GM08714 (cell line): ENCODE data around the gene GFI1B.
"Not testable (repeated sequence)": the region's sequence is repeated elsewhere in the genome, so short reads cannot be mapped to it uniquely, and the experiment has no call there.

Source experiments
- H3K4me3 ChIP-seq: fragments of 200-500 bp; sonication (Bioruptor generic); 2 replicates; pipeline ENCODE4 v1.5.1; 2014; ENCODE audit warnings: mild to moderate bottlenecking, low read length, inconsistent platforms
- ZNF274 ChIP-seq: IDR thresholded peaks from 2 replicates; pipeline ENCODE4 v1.6.1; 2012; ENCODE audit warnings: mild to moderate bottlenecking, low read depth, low read length

The GFI1B gene

DNA sequence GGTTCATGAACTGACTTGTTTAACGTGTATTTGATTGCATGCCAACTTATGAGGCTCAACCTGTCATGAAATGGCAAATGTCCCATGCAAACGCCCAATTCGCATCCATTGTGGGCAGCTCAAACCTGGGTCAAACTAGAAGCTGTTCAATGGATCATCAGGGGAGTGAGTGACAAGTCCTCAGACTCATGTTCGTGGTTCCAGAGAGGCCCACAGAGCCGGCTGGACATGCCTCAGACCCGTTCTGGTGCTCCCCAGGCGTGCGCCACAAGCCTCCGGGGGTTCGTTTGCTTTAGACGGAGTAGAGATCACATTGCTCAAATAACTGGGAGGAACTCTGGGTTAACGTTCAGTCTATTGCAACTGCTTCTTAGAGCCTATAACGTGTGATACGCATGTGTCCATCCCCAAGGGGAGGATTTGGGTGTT is 15.0 kb downstream of the GFI1B start:
- H3K4me3 ChIP-seq: no peak overlapping the region
- TF ChIP-seq ZNF274: no peak

DNA sequence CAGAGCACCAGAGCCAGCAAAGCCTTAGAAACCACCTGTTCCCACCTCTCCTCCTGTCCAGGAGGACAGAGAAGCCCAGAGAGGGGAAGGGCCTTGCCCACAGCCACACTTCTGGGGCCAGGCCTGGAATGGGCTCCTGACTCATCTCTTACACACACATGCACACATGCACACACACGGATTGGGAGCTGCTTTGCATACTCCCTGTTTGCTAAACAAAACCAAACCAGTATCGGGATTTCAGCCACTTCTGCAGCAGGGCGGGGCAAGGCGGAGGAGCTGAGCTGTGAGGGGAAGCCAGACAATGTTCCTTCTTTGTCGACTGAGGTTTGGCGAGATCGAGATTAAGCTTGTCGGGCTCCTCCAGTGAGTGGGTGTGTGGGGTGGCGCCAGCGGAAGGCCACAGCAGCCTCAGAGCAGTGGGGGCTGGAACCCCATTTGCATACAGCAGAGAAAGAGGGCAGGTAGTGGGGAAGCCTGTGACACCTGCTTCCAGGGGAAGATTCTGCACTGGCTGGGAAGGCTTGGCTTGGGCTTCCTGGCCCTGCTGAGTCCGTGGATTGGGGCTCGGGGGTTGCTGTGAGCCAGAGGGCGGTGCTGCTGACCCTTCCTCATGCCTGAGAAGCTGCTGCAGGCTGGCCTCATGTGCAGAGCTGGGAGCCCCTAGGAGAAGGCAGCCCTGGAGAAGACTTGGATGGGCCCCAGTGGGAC is 16.1 kb downstream of the GFI1B start:
- H3K4me3 ChIP-seq: no peak overlapping the region; the same call in 1 of the 2 replicates
- TF ChIP-seq ZNF274: no peak

DNA sequence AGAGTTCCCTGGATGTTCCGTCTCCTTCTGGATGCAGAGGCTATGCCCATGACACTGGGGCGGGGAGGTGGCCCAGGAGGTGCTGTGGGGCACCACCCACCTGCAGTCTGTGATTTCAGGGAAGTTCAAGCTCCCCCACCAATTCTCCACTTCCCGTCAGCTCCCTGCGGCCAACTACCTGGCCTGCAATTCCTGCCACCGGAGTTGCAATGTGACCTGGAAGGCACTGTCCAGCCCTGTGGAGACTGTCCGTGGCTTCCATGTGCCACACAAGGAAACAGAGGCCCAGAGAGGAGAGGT is 16.6 kb downstream of the GFI1B start:
- TF ChIP-seq ZNF274: no peak
- H3K4me3 ChIP-seq: no peak overlapping the region

DNA sequence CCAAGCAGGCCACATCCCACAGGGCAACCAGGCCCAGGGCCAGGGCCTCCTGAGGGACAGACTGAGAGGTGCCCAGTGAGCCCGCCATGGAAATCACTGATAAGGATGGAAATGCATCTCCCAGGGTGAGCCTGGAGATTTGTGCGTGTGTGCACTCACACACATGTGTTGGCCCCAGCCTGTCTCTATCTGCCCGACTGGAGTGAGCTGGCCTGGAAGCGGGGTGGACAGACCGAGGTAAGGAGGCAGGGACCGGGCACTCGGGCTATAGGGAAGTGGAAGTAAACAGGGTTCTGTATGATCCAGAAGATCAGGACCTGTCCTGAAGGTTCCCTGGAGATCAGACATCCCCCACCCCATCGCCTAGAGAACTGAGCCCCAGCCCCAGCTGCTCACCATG is 17.4 kb downstream of the GFI1B start:
- H3K4me3 ChIP-seq: no peak overlapping the region
- TF ChIP-seq ZNF274: no peak

DNA sequence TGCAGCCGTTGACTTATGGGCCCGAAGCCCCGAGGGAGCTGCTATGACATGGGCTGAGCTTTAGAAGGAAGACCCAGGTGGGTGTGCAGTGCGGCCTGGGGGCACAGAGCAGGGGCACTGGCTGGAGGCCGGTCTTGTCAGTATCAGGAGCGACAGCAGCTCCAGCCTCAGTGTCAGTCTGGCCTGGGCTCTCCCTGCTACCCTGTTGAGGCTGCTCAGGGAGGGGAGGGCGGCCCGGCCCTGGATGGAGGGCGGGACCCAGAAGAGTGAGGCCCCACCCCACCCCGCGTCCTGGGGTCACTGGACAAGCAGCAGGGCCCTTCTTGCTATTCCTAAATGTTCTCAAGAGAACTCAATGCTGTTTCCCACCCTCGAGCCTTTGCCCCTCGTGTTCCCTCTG is 18.0 kb downstream of the GFI1B start:
- no peak for TF ChIP-seq ZNF274
- no peak overlapping the region for H3K4me3 ChIP-seq

DNA sequence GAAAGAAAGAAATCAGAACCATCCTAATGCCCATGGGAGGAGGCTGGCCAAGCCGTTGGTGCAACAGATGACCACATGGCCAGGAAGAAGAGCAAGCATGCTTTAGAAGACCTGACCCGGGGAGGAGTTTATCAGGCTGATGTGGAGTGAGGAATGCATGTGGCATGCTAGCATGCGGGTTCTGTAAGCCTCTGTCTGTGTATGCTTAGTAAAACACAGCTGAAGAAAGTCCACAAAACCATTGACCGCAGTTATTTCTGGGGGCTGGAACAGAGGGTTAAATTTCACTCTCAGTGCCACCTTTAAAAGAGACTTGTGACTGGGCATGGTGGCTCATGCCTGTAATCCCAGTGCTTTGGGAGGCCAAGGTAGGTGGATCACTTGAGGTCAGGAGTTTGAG is 19.1 kb downstream of the GFI1B start:
- H3K4me3 ChIP-seq: no peak overlapping the region
- TF ChIP-seq ZNF274: no peak

DNA sequence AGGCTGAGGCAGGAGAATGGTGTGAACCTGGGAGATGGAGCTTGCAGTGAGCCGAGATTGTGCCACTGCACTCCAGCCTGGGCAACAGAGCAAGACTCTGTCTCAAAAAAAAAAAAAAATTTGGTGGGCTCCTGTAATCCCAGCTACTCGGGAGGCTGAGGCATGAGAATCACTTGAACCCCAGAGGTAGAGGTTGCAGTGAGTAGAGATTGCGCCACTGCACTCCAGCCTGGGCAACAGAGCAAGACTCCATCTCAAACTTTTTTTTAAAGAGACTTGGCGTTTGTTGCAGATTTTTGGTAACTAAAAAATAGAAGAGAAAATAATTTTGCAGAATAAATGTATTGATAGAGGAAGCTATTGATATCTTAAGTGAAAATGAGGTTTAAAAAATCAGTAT is 19.7 kb downstream of the GFI1B start:
- not testable (repeated sequence) for H3K4me3 ChIP-seq

DNA sequence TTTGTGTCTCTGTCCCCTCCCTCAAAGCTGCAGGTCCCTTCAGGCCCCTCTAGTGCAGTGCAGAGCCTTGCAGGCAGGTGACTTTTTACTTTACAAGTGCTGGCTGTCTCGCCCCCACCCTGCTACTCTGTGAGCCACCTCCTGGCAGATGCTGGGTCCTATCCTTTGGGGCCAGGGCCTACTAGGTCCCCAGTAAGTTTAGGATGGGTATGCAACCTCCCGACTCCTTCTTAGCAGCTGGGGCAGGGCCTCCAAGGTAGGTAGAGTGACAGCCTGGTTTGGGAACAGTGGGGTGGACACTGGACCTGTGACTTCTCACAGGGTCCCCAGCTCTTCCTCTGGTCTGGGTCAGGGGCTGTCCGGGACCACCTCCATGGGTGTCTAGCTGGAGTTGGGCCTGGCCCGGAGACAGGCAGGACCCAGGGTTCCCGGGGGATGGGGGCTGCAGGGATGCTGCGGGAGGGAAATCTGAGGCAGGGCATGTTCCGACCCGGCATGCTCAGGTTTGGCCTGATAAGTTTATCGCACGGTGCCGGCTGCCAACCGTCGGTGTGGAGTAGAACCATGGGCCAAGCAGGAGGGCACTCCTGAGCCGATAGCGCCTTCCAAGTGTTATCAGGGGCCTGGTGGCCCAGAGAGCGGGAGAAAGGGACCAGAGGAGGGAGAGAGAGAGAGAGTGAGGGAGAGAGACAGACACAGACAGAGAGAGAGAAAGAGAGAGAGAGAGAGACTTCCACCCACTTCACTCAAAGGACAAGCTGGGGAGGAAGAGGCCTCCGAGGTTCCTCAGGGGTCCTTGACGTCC is 20.5 kb downstream of the GFI1B start:
- no peak for TF ChIP-seq ZNF274
- no peak overlapping the region for H3K4me3 ChIP-seq

DNA sequence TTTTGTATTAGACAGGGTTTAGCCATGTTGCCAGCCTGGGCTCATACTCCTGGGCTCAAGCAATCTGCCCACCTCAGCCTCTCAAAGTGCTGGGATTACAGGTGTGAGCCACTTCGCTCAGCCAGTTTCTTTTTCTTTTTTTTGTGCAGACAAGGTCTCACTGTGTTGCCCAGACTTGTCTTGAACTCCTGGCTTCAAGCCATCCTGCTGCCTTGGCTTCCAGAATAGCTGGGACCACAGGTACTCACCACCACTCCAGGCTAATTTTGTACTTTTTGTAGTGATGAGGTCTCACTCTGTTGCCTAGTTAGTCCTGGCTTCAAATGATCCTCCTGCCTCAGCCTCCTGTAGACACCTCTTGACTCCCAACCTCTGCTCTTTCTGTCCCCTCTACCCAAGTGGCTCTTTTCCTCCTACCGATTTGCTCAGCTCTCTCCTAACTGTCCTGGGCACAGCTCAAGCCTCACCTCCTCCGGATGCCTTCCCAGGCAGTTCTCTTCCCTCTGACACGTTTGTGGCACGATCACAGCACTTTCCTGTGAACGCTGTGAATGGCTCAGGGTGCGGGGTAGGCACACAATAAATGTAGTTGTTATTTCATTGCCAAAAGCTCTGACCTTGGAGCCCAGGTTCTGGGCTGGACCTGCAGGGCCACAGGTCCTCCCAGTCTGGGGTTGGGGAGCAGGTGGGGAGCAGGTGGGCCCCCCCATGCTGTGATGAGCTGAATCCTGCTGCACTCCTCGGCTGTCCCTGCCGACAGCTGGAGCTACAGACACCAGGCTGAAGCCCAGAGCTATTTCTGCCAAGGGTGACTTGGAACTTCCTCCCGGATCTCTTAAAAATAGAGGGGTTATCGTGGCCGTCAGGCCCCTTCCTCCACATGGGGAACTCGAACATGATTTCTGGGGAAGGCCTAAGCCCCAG is 23.9 kb downstream of the GFI1B start:
- no peak for TF ChIP-seq ZNF274
- no peak overlapping the region for H3K4me3 ChIP-seq

DNA sequence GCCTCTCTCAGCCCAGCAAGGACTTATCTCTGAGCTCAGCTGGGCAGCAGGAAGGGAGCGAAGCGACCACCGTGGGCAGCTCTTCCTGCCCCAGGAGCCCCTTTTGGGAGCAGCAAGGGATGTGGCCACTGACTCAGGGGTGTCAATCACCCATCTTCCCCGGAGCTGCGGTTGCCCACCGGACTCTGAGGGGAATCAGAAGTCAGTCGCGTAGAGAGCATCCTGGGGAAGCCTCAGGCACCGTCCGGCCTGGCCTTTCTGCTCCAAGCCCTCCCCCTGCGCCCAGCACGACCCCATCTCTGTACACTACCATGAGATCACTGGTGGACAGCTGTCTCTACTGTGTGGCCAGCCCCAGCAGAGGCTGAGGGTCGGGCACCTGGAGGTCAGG is 24.6 kb downstream of the GFI1B start:
- H3K4me3 ChIP-seq: no peak overlapping the region
- no peak for TF ChIP-seq ZNF274

DNA sequence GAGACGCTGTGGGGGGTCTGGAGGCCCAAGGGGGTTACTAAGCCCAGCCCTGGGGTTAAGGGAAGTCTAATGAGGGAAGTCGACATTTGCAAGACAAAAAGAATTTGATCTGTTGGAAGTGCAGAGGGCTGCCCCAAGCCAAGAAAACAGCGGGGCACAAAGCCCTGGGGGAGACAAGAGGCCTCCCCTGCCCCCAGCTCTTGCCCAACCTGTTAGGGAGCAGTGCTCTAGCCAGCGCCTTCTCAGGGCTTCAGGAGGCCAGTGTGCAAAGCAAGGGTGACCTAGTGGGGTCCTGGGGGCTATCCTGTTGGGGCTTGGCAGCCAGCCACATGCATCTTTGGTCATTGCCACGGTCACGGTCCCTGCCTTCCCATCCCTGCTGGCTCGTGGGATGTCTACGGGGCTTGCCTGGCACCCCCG is 25.2 kb downstream of the GFI1B start:
- no peak for TF ChIP-seq ZNF274
- no peak overlapping the region for H3K4me3 ChIP-seq

DNA sequence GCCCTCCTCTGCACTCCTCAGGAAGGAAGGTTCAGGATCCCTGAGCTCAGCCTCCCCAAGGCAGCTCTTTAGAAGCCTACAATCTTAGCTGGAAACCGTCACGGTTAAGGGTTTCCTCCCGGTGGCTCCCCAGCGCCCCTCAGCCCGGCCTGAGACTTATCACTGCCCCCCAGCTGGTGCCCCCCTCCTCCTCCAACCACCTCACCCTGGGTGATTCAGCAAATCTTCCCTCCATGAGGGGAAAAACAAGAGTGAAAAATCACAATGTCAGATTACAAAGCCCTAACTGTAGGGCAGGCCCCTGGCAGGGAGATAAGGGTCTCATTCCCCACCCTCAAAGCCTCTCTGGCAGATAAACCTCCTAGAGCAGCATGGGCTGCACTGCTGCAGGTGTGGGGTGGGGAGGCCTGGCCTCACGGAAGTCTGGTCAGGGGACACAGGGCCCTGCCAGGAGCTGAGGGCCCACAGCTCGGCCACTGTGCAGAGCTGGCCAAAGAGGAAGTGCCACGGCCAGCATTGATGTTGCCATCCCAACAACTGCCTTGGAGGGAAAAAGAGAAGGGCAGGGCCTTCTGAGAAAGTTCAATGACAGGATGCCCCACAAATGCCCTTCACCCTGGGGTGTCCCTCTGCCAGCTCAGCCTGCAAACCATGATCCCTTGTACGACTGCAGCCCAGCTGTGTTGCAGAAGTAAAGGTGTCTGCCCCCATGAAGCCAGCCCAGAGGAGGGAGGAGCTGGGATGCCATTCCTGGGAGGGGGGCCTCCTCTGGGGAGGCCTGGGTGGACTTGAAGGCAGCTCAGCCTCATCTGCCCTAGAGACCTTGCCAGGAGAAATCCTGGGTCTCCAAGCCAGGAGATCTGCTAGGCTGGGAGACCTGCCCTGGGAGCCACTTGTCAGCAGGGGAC is 25.9 kb downstream of the GFI1B start:
- H3K4me3 ChIP-seq: no peak overlapping the region
- no peak for TF ChIP-seq ZNF274

DNA sequence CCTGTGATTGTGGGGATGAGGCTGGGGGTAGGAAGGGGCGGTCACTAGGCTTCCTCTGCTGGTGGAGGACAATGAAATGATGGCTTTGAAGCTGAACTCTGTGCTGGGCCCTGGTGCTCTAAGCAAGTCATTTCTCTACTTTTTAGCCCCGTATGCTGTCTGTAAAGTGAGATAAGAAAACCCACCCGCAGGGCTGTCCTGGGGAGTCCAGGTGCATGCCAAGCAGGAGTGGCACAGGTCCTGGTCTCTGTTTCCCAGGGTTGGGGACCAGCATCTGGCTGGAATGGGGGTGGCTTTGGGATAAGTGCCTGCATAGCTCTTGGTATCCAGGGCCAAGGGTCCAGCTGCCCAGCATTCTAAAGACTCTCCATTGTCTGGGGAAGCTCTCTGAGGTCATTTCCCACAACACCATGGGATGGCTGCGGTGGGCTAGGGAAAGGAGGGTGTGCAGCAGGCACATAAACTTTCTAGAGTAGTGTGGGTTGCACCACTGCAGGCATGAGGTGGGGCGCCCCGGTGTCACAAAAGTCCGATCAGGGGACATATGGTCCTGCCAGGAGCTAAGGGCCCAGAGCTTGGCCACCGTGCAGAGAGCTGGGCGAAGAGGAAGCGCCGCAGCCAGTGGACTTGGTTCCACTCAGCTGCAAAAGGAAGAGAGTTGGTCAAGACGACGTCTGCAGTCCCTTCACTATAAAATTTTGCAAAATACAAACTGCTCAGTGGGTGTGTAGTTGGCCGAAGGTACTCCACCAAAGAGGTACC is 26.7 kb downstream of the GFI1B start:
- no peak for TF ChIP-seq ZNF274
- no peak overlapping the region for H3K4me3 ChIP-seq

DNA sequence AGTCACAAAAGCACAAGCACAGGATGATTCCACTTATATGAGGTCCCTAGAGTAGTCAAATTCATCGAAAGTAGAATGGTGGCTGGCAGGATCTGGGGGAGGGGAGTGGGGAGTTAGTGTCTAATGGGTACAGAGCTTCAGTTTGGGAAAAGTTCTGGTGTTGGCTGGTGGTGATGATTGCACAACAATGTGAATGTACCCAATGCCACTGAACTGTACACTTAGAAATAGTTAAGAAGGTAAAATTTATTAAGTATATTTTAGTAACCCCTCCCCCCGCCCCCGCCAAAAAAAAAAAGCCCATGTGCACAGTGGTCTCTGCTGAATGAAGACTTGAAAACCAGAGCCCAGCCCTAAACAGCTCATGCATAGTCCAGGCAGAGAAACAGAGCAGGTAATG is 27.5 kb downstream of the GFI1B start:
- H3K4me3 ChIP-seq: no peak overlapping the region
- TF ChIP-seq ZNF274: no peak
